K562 (cell line): Measurements from ENCODE around the gene SDK1.

Source experiments
- ATF7 ChIP-seq: fragments of 450-650 bp; IDR thresholded peaks from 2 replicates; pipeline ENCODE4 v1.7.1; 2014; ENCODE audit warnings: mild to moderate bottlenecking, moderate library complexity
- CTCF ChIP-seq, 3 experiments: IDR thresholded peaks in 2 of 3; conservative IDR thresholded peaks in 1 of 3; 2 replicates each; pipeline ENCODE4 v1.5.1; 2011 to 2012; ENCODE audit warnings: low read length in 3 of 3, mild to moderate bottlenecking in 3 of 3, control low read depth in 2 of 3, improper control_type of control experiment in 1 of 3, inconsistent platforms in 1 of 3, low read depth in 1 of 3, mixed read lengths in 1 of 3, moderate library complexity in 1 of 3; ENCODE audit not compliant: insufficient read depth in 2 of 3
- FOSL1 ChIP-seq: fragments of 200-800 bp; sonication (Bioruptor generic); conservative IDR thresholded peaks from 2 replicates; pipeline ENCODE4 v1.6.1; 2016; ENCODE audit warnings: missing genetic modification characterization, missing compliant biosample characterization
- OTX1 ChIP-seq: fragments of 450-650 bp; formaldehyde crosslinking; IDR thresholded peaks from 2 replicates; pipeline ENCODE4 v1.4.0; 2022; ENCODE audit warnings: mild to moderate bottlenecking
- POLR2A ChIP-seq: fragments of 450-650 bp; conservative IDR thresholded peaks from 2 replicates; pipeline ENCODE4 v1.6.1; 2016
- POLR2AphosphoS5 ChIP-seq: IDR thresholded peaks from 2 replicates; pipeline ENCODE4 v1.6.1; 2011; ENCODE audit warnings: mild to moderate bottlenecking, low read depth, low read length, moderate library complexity; ENCODE audit not compliant: control insufficient read depth, insufficient read depth
- SP1 ChIP-seq: sonication (generic); formaldehyde crosslinking; IDR thresholded peaks from 2 replicates; pipeline ENCODE4 v1.8.1; 2022; ENCODE audit warnings: mild to moderate bottlenecking, missing genetic modification reagents
- TCF3 ChIP-seq: sonication (generic); formaldehyde crosslinking; IDR thresholded peaks from 2 replicates; pipeline ENCODE4 v1.4.0; 2020; ENCODE audit warnings: mild to moderate bottlenecking, missing genetic modification reagents
- ZBTB1 ChIP-seq: sonication (generic); formaldehyde crosslinking; IDR thresholded peaks from 2 replicates; pipeline ENCODE4 v1.8.1; 2023; ENCODE audit warnings: missing genetic modification reagents, low read depth, mild to moderate bottlenecking, borderline replicate concordance
- ZKSCAN1 ChIP-seq: fragments of 150-350 bp; IDR thresholded peaks from 2 replicates; pipeline ENCODE4 v1.6.1; 2016; ENCODE audit warnings: low read depth, low read length
- ZSCAN29 ChIP-seq: fragments of 450-650 bp; IDR thresholded peaks from 2 replicates; pipeline ENCODE4 v1.6.1; 2017
- TF ChIP-seq, protein P1 (sequence below): fragments of 250-450 bp; sonication (Bioruptor Pico); IDR thresholded peaks from 2 replicates; pipeline ENCODE4 v1.4.0; 2020; ENCODE audit warnings: mild to moderate bottlenecking, moderate library complexity
- TF ChIP-seq, protein P2 (sequence below), 2 experiments: fragments of 200-800 bp in 1 of 2; sonication (Bioruptor generic) in 1 of 2; sonication (generic) in 1 of 2; formaldehyde crosslinking in 1 of 2; IDR thresholded peaks in 1 of 2; conservative IDR thresholded peaks in 1 of 2; 2 replicates each; pipeline versions ENCODE4 v1.5.0 to v1.6.1; 2016 to 2020; ENCODE audit warnings: missing compliant biosample characterization in 1 of 2, missing genetic modification characterization in 1 of 2, missing genetic modification reagents in 1 of 2

- no peak for TF ChIP-seq ZBTB1 (CRISPR knock-in tag)
- TF ChIP-seq CTCF (IDR thresholded peaks at IDR 0.05 in 2 of 3, conservative IDR thresholded peaks at IDR 0.05 in 1 of 3; ENCODE audit: insufficient read depth in 2 of 3, low read depth in 1 of 3, low read length in 3 of 3): no peak
- TF ChIP-seq OTX1 (CRISPR knock-in tag): no peak
- TF ChIP-seq ATF7: no peak
- TF ChIP-seq, protein P1, sequence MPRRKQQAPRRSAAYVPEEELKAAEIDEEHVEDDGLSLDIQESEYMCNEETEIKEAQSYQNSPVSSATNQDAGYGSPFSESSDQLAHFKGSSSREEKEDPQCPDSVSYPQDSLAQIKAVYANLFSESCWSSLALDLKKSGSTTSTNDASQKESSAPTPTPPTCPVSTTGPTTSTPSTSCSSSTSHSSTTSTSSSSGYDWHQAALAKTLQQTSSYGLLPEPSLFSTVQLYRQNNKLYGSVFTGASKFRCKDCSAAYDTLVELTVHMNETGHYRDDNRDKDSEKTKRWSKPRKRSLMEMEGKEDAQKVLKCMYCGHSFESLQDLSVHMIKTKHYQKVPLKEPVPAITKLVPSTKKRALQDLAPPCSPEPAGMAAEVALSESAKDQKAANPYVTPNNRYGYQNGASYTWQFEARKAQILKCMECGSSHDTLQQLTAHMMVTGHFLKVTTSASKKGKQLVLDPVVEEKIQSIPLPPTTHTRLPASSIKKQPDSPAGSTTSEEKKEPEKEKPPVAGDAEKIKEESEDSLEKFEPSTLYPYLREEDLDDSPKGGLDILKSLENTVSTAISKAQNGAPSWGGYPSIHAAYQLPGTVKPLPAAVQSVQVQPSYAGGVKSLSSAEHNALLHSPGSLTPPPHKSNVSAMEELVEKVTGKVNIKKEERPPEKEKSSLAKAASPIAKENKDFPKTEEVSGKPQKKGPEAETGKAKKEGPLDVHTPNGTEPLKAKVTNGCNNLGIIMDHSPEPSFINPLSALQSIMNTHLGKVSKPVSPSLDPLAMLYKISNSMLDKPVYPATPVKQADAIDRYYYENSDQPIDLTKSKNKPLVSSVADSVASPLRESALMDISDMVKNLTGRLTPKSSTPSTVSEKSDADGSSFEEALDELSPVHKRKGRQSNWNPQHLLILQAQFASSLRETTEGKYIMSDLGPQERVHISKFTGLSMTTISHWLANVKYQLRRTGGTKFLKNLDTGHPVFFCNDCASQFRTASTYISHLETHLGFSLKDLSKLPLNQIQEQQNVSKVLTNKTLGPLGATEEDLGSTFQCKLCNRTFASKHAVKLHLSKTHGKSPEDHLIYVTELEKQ (CRISPR knock-in tag): no peak
- TF ChIP-seq, protein P2, sequence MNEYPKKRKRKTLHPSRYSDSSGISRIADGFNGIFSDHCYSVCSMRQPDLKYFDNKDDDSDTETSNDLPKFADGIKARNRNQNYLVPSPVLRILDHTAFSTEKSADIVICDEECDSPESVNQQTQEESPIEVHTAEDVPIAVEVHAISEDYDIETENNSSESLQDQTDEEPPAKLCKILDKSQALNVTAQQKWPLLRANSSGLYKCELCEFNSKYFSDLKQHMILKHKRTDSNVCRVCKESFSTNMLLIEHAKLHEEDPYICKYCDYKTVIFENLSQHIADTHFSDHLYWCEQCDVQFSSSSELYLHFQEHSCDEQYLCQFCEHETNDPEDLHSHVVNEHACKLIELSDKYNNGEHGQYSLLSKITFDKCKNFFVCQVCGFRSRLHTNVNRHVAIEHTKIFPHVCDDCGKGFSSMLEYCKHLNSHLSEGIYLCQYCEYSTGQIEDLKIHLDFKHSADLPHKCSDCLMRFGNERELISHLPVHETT (CRISPR knock-in tag; conservative IDR thresholded peaks at IDR 0.05 in 1 of 2, IDR thresholded peaks at IDR 0.05 in 1 of 2): no peak
- no peak for TF ChIP-seq POLR2A
- no peak for TF ChIP-seq SP1 (CRISPR knock-in tag)
- TF ChIP-seq ZSCAN29: no peak
- TF ChIP-seq FOSL1: no peak
- TF ChIP-seq TCF3 (CRISPR knock-in tag): no peak
- no peak for TF ChIP-seq ZKSCAN1
- TF ChIP-seq POLR2AphosphoS5: no peak
These were observed 152.3 kb downstream of the SDK1 start for GRCh38 chr7:3453398-3453797.
